Small intestine (tissue), 16 donors: ENCODE measurements around the gene GRPEL2. TPM values are rescaled to one million over a fixed set of nuclear protein-coding genes. Genes with fewer than 3 reads are reported as not detected.
A peak's percentile ranks its signal among the peaks of the same experiment; 100 is the strongest.

Experiments used
- DNase-seq, 2 donors: peaks; one replicate each; pipeline versions ENCODE4 v3.0.0 to v3.0.0-alpha.2; 2013
- FAIRE-seq: peaks from 2 replicates; lab custom pipeline; 2012; peaks lifted over from hg19 to GRCh38; lab: Jason Lieb, UNC
- H3K27ac ChIP-seq, 3 donors: one replicate each; pipeline ENCODE4 v1.5.1; 2013; ENCODE audit warnings: low read length in 2 of 3, mild to moderate bottlenecking in 2 of 3, control low read depth in 1 of 3, inconsistent platforms in 1 of 3, low read depth in 1 of 3, moderate library complexity in 1 of 3
- H3K27me3 ChIP-seq, 3 donors: one replicate each; pipeline ENCODE4 v1.6.1; 2013; ENCODE audit warnings: low read length in 3 of 3, inconsistent platforms in 1 of 3; ENCODE audit not compliant: control insufficient read depth in 3 of 3, insufficient read depth in 3 of 3
- H3K36me3 ChIP-seq, 3 donors: one replicate each; pipeline ENCODE4 v1.6.1; 2013; ENCODE audit warnings: low read length in 3 of 3, inconsistent platforms in 1 of 3, low read depth in 1 of 3, mild to moderate bottlenecking in 1 of 3, moderate library complexity in 1 of 3; ENCODE audit not compliant: control insufficient read depth in 3 of 3, insufficient read depth in 2 of 3
- H3K4me1 ChIP-seq, 3 donors: one replicate each; pipeline ENCODE4 v1.6.1; 2013; ENCODE audit warnings: low read length in 2 of 3, inconsistent platforms in 1 of 3, low read depth in 1 of 3, mild to moderate bottlenecking in 1 of 3, moderate library complexity in 1 of 3; ENCODE audit not compliant: control insufficient read depth in 3 of 3, insufficient read depth in 2 of 3
- H3K4me3 ChIP-seq, 3 donors: one replicate each; pipeline ENCODE4 v1.5.1; 2013; ENCODE audit warnings: low read length in 3 of 3, control low read depth in 1 of 3, inconsistent platforms in 1 of 3, low read depth in 1 of 3, mild to moderate bottlenecking in 1 of 3, moderate library complexity in 1 of 3
- H3K9me3 ChIP-seq, 2 donors: one replicate each; pipeline ENCODE4 v1.6.1; 2013; ENCODE audit warnings: low read depth in 1 of 2, low read length in 1 of 2; ENCODE audit not compliant: control insufficient read depth in 2 of 2, insufficient read depth in 1 of 2
- WGBS, 3 donors: extraction: QIAGEN DNeasy Blood & Tissue Kit; methylation state at CpG; one replicate each; pipeline ENCODE4 v1.1.7; 2013; 5-methylcytosine and 5-hydroxymethylcytosine counted together
- long read RNA-seq, 10 donors: transcript quantifications; one replicate each; lab custom pipeline, GENCODE V29; 2026
- polyA plus RNA-seq, 4 donors: library from polyadenylated mRNA; stranded (reverse) in 3 of 4; unstranded in 1 of 4; fragments of 200-250 nt in 3 of 4; fragments of 120-200 nt in 1 of 4; gene quantifications; one replicate each; pipeline versions ENCODE4 v1.2.1 to v1.2.3, GENCODE V29; 2013
- donor health status: healthy with polysubstance abuse.
- donor health status: control.
- donor health status: control.
- donor health status: Bipolar disorder and iron deficiency.
- donor health status: healthy.

Gene GRPEL2
- 10 to 100 TPM in 2 of 4 donors, 1 to 10 TPM in 2; 2.9 to 16.3 (median 8.7) TPM for polyA plus RNA-seq
- long read RNA-seq, donor 1, full-length matches to known transcripts = 4 of 4 reads
- long read RNA-seq, donor 1, partial matches to known transcripts = 0 of 4 reads
- long read RNA-seq, donor 1, other reads (novel, unspliced or antisense) = 0 of 4 reads
- long read RNA-seq, donor 2, full-length matches to known transcripts = 3 of 3 reads
- long read RNA-seq, donor 2, partial matches to known transcripts = 0 of 3 reads
- long read RNA-seq, donor 2, other reads (novel, unspliced or antisense) = 0 of 3 reads
- long read RNA-seq, donor 3, full-length matches to known transcripts = 4 of 4 reads
- long read RNA-seq, donor 3, partial matches to known transcripts = 0 of 4 reads
- long read RNA-seq, donor 3, other reads (novel, unspliced or antisense) = 0 of 4 reads
- long read RNA-seq, donor 4 = 0 reads
- long read RNA-seq, donor 5, full-length matches to known transcripts = 1 of 1 reads
- long read RNA-seq, donor 5, partial matches to known transcripts = 0 of 1 reads
- long read RNA-seq, donor 5, other reads (novel, unspliced or antisense) = 0 of 1 reads
- long read RNA-seq, donor 6, full-length matches to known transcripts = 2 of 2 reads
- long read RNA-seq, donor 6, partial matches to known transcripts = 0 of 2 reads
- long read RNA-seq, donor 6, other reads (novel, unspliced or antisense) = 0 of 2 reads
- long read RNA-seq, donor 7, full-length matches to known transcripts = 8 of 8 reads
- long read RNA-seq, donor 7, partial matches to known transcripts = 0 of 8 reads
- long read RNA-seq, donor 7, other reads (novel, unspliced or antisense) = 0 of 8 reads
- long read RNA-seq, donor 8 = 0 reads
- long read RNA-seq, donor 9, full-length matches to known transcripts = 1 of 1 reads
- long read RNA-seq, donor 9, partial matches to known transcripts = 0 of 1 reads
- long read RNA-seq, donor 9, other reads (novel, unspliced or antisense) = 0 of 1 reads
- long read RNA-seq, donor 10 = 0 reads

- FAIRE-seq (no peak), DNase-seq (peak; percentile 96 to 97)
- Histone ChIP-seq H3K4me1 (peaks cover 0 to 41% (median 3%) of the 10 kb centered on the region in 3 donors), H3K9me3 (no peaks in the 10 kb centered on the region), H3K27ac (peak within 1 kb of the TSS; percentile 74 to 90 (median 80)), H3K36me3 (peaks cover 6 to 13% (median 8%) of the 10 kb centered on the region in 3 donors), H3K27me3 (no peaks in the 10 kb centered on the region), H3K4me3 (peak within 1 kb of the TSS; percentile 70 to 86 (median 86))
- WGBS, 3 donors = 0 to 1% (median 0%) methylated on average over 54 of the region's 54 CpGs
Observed at GRCh38 chr5:149345147-149345891, at the start of gene GRPEL2. Gene GRPEL2 (plus strand): TSS chr5:149345499. CDS start chr5:149345540, 41 bp downstream.

GRCh38 chr5:149297340-149298025 is 47.8 kb upstream of the GRPEL2 start:
- no peak overlapping the region for H3K4me3 ChIP-seq
- 72 to 75% (median 74%) methylated on average over 5 of the region's 5 CpGs for WGBS, 3 donors
- peaks cover 0 to 30% (median 0%) of the 10 kb centered on the region in 3 donors for H3K4me1 ChIP-seq
- H3K36me3 ChIP-seq = peaks cover 0 to 3% (median 0%) of the 10 kb centered on the region in 3 donors
- H3K27ac ChIP-seq = peak overlapping the region in 1 of 3 donors; percentile 31
- no peaks in the 10 kb centered on the region for H3K9me3 ChIP-seq
- FAIRE-seq = no peak
- peak in 1 of 2 donors; percentile 49 for DNase-seq
- no peaks in the 10 kb centered on the region for H3K27me3 ChIP-seq

GRCh38 chr5:149298163-149298562 is 47.1 kb upstream of the GRPEL2 start:
- WGBS, 3 donors = 11 to 51% (median 12%) methylated on average over 1 of the region's 1 CpG
- H3K27me3 ChIP-seq = no peaks in the 10 kb centered on the region
- peak overlapping the region in 1 of 3 donors; percentile 29 for H3K27ac ChIP-seq
- peaks cover 0 to 30% (median 0%) of the 10 kb centered on the region in 3 donors for H3K4me1 ChIP-seq
- no peaks in the 10 kb centered on the region for H3K9me3 ChIP-seq
- H3K36me3 ChIP-seq = peaks cover 0 to 3% (median 0%) of the 10 kb centered on the region in 3 donors
- no peak overlapping the region for H3K4me3 ChIP-seq
- FAIRE-seq (no peak), DNase-seq (no peak)

- Histone ChIP-seq H3K4me3 (no peak overlapping the region), H3K9me3 (no peaks in the 10 kb centered on the region), H3K36me3 (peaks cover 0 to 3% (median 0%) of the 10 kb centered on the region in 3 donors), H3K4me1 (peaks cover 0 to 30% (median 0%) of the 10 kb centered on the region in 3 donors), H3K27me3 (no peaks in the 10 kb centered on the region), H3K27ac (peak overlapping the region in 2 of 3 donors; percentile 30 to 33)
- DNase-seq (peak in 1 of 2 donors; percentile 38), FAIRE-seq (no peak)
- WGBS, 3 donors = 45 to 60% (median 50%) methylated on average over 10 to 11 of the region's 11 CpGs
Observed at GRCh38 chr5:149298842-149299404, 46.4 kb upstream of the GRPEL2 start.

- Histone ChIP-seq H3K27ac (peak overlapping the region in 2 of 3 donors; percentile 30 to 33), H3K4me1 (peaks cover 0 to 30% (median 0%) of the 10 kb centered on the region in 3 donors), H3K27me3 (no peaks in the 10 kb centered on the region), H3K36me3 (peaks cover 0 to 3% (median 0%) of the 10 kb centered on the region in 3 donors), H3K4me3 (no peak overlapping the region), H3K9me3 (no peaks in the 10 kb centered on the region)
- DNase-seq = peak in 1 of 2 donors; percentile 53
- WGBS, 3 donors = 62 to 69% (median 67%) methylated on average over 14 of the region's 14 CpGs
- FAIRE-seq = no peak
Observed at GRCh38 chr5:149299451-149300054, 45.7 kb upstream of the GRPEL2 start.

- H3K4me3 ChIP-seq = no peak overlapping the region
- H3K4me1 ChIP-seq = peaks cover 0 to 30% (median 0%) of the 10 kb centered on the region in 3 donors
- peak overlapping the region in 1 of 3 donors; percentile 27 for H3K27ac ChIP-seq
- no peaks in the 10 kb centered on the region for H3K27me3 ChIP-seq
- no peaks in the 10 kb centered on the region for H3K9me3 ChIP-seq
- no peak for DNase-seq
- 79 to 90% (median 87%) methylated on average over 6 of the region's 6 CpGs for WGBS, 3 donors
- no peak for FAIRE-seq
- peaks cover 0 to 3% (median 0%) of the 10 kb centered on the region in 3 donors for H3K36me3 ChIP-seq
Observed at GRCh38 chr5:149300441-149300840, 44.9 kb upstream of the GRPEL2 start.
